Natural killer cell (primary cell): Measurements from ENCODE around the gene FNDC3B. TPM values are rescaled to one million over a fixed set of nuclear protein-coding genes. Genes with fewer than 3 reads are reported as not detected.

Experiments
- ATAC-seq, 3 donors: fragments of 150-1000 bp in 2 of 3; fragments of 200-7000 bp in 1 of 3; cut with Tn5 transposase; 1 replicate in 1 of 3; 2 replicates in 2 of 3; pipeline ENCODE4 v1.10.0; 2021; ENCODE audit warnings: mild to moderate bottlenecking in 2 of 3, moderate library complexity in 2 of 3
- DNase-seq, 2 donors: peaks; one replicate each; pipeline versions ENCODE4 v3.0.0 to v3.0.0-alpha.2; 2013 to 2021; ENCODE audit warnings: mixed read lengths in 1 of 2
- H3K27ac ChIP-seq: one replicate; pipeline ENCODE4 v1.5.1; 2013; ENCODE audit warnings: mild to moderate bottlenecking, low read length
- H3K27me3 ChIP-seq: one replicate; pipeline ENCODE4 v1.6.1; 2013; ENCODE audit warnings: low read length; ENCODE audit not compliant: control insufficient read depth, insufficient read depth
- H3K36me3 ChIP-seq: one replicate; pipeline ENCODE4 v1.6.1; 2013; ENCODE audit warnings: low read length; ENCODE audit not compliant: control insufficient read depth, insufficient read depth
- H3K4me1 ChIP-seq: one replicate; pipeline ENCODE4 v1.6.1; 2013; ENCODE audit warnings: low read length; ENCODE audit not compliant: control insufficient read depth, insufficient read depth
- H3K4me3 ChIP-seq: one replicate; pipeline ENCODE4 v1.5.1; 2013; ENCODE audit warnings: low read length
- H3K9me3 ChIP-seq: one replicate; pipeline ENCODE4 v1.6.1; 2013; ENCODE audit warnings: low read length; ENCODE audit not compliant: control insufficient read depth, insufficient read depth
- H3K27ac Mint-ChIP-seq, 2 donors: one replicate each; pipeline ENCODE4 v1.8.0; 2022; ENCODE audit warnings: mild to moderate bottlenecking in 2 of 2, mixed read lengths in 2 of 2, moderate library complexity in 1 of 2
- H3K27me3 Mint-ChIP-seq, 2 donors: one replicate each; pipeline ENCODE4 v1.8.0; 2022; ENCODE audit warnings: low read depth in 2 of 2, mixed read lengths in 2 of 2
- H3K36me3 Mint-ChIP-seq: one replicate; pipeline ENCODE4 v1.8.0; 2022; ENCODE audit warnings: mixed read lengths
- H3K4me1 Mint-ChIP-seq, 2 donors: one replicate each; pipeline ENCODE4 v1.8.0; 2022; ENCODE audit warnings: mixed read lengths in 2 of 2
- H3K4me3 Mint-ChIP-seq: one replicate; pipeline ENCODE4 v1.8.0; 2022; ENCODE audit warnings: mild to moderate bottlenecking, moderate library complexity, mixed read lengths
- H3K9me3 Mint-ChIP-seq, 2 donors: one replicate each; pipeline ENCODE4 v1.8.0; 2022; ENCODE audit warnings: mixed read lengths in 2 of 2
- WGBS: methylation state at CpG from one replicate; pipeline ENCODE4 v1.1.7; 2013; ENCODE audit warnings: missing lambda C conversion rate; ENCODE audit not compliant: insufficient coverage; 5-methylcytosine and 5-hydroxymethylcytosine counted together
- intact Hi-C: fragments of 100-400 bp; cut with micrococcal nuclease; formaldehyde crosslinking; loops from one replicate; pipeline ENCODE4 v1.14.2; 2022
- total RNA-seq, 4 donors: library from RNA; stranded (reverse); fragments of 120-200 nt in 1 of 4; gene quantifications; one replicate each; pipeline versions ENCODE4 v1.2.3 to v1.2.4, GENCODE V29; 2013 to 2022
- TF ChIP-seq, protein P1 (sequence below): fragments of 200-600 bp; IDR thresholded peaks from one replicate; pipeline ENCODE4 v1.8.0; 2022; ENCODE audit warnings: antibody characterized with exemption

The FNDC3B gene
- total RNA-seq, 3 donors from 2014 or later (not counting 1 experiment from before 2014, with no cell fraction given): 154 to 214 (median 206) TPM

DNA sequence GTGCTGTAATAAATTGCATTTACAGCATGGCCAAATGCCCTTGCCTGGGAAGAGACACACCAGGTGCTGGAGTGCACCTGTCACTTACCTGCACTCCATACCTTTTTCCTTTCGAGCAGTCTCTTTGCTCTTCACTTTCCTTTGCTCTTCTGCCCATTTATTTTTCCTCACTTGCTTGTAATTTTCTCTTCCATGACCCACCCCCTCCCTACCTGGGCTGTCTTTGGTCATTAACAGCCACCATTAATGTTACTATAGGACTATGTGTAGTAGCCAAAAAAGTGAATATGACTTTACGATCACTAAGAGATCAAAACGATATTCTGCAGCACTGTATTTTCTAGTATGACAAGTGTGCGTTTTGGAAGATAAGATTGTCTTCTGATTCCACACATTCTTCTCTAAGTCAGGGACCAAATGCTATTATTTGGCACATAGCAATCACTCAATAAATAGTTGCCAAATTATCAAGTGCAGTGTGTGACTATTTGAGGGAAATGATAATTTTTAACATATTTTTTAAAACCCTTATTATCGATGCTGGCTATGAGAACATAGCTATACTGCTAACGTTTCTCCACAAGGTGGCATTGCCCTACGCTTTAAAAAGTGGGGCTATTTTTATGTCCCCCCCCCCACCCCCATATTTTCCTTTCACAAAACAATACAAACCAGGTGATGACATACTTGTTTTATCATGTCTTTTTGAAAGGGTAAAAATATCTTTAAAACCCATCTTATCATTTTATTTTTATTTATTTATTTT is 294.5 kb downstream of the FNDC3B start:
- Histone ChIP-seq H3K27ac (no peak overlapping the region), H3K4me1 (no peaks in the 10 kb centered on the region), H3K36me3 (peaks cover 58% of the 10 kb centered on the region), H3K9me3 (no peaks in the 10 kb centered on the region), H3K4me3 (no peak overlapping the region), H3K27me3 (no peaks in the 10 kb centered on the region)
- H3K4me3 Mint-ChIP-seq: no peak overlapping the region
- no peak for DNase-seq
- H3K4me1 Mint-ChIP-seq: peaks cover 8 to 11% of the 10 kb centered on the region in 2 donors
- H3K27ac Mint-ChIP-seq: peak overlapping the region; percentile 18 to 35
- no peaks in the 10 kb centered on the region for H3K9me3 Mint-ChIP-seq
- ATAC-seq: no peak
- 97% methylated on average over 7 of the region's 7 CpGs for WGBS
- intact Hi-C loops: loop anchor here (2.0 kb wide), 1 partner anchor 143 kb away; no protein-coding TSS in a partner anchor
- no peaks in the 10 kb centered on the region for H3K27me3 Mint-ChIP-seq
- TF ChIP-seq, protein P1, sequence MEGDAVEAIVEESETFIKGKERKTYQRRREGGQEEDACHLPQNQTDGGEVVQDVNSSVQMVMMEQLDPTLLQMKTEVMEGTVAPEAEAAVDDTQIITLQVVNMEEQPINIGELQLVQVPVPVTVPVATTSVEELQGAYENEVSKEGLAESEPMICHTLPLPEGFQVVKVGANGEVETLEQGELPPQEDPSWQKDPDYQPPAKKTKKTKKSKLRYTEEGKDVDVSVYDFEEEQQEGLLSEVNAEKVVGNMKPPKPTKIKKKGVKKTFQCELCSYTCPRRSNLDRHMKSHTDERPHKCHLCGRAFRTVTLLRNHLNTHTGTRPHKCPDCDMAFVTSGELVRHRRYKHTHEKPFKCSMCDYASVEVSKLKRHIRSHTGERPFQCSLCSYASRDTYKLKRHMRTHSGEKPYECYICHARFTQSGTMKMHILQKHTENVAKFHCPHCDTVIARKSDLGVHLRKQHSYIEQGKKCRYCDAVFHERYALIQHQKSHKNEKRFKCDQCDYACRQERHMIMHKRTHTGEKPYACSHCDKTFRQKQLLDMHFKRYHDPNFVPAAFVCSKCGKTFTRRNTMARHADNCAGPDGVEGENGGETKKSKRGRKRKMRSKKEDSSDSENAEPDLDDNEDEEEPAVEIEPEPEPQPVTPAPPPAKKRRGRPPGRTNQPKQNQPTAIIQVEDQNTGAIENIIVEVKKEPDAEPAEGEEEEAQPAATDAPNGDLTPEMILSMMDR: no peak
- peaks cover 19% of the 10 kb centered on the region for H3K36me3 Mint-ChIP-seq

DNA sequence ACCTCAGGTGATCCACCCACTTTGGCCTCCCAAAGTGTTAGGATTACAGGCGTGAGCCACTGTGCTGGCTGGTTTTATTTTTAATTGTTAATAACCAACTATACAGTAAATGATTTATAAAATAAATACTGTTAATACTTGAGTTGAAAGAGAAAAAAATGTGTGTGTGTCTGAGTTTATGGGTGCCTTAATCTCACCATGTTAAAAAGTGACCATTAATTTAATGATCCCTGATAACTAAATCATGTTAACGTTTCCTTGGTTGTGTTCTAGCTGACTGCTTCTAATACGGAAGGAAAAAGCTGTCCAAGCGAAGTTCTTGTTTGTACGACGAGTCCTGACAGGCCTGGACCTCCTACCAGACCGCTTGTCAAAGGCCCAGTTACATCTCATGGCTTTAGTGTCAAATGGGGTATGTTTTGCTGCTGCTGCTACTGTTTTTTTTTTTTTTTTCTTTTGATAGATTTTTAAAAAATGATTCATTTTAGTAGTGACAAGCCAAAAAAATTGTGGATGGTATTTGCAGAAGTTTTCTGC is 295.4 kb downstream of the FNDC3B start:
- no peak for DNase-seq

DNA sequence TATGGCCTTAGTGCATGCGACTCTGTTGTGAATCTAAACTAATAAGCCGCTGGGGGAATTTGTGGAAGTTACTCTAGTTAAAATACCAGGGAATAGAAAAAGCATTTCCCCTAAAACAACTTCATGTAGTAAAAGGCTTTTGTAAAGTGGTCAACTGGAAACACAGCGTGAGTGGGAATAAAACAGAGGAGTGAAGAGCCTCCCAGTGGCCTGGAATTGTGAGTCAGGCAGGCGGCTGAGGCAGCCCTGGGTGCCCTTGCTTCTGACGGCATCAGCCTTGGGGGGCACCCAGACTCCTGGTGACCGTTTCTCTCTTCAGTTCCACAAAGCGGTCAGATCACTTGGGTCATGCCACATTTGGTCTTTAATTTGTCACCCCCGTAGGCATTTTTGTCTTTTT is 300.5 kb downstream of the FNDC3B start:
- intact Hi-C loops: loop anchor here (2.0 to 5.0 kb wide), 2 partner anchors 303 to 505 kb away; partner anchors contain the start of gene FNDC3B
- no peak for ATAC-seq
- 96% methylated on average over 8 of the region's 8 CpGs for WGBS

More for the DNA sequence above, 295.4 kb downstream of the FNDC3B start:
- WGBS: 97% methylated on average over 6 of the region's 7 CpGs
- no peak for ATAC-seq
- no peaks in the 10 kb centered on the region for H3K27me3 ChIP-seq
- Mint-ChIP-seq H3K4me1 (peaks cover 8 to 11% of the 10 kb centered on the region in 2 donors), H3K9me3 (no peaks in the 10 kb centered on the region), H3K27ac (no peak overlapping the region), H3K4me3 (no peak overlapping the region), H3K27me3 (no peaks in the 10 kb centered on the region), H3K36me3 (peaks cover 13% of the 10 kb centered on the region)
- TF ChIP-seq, protein P1: no peak
- no peak overlapping the region for H3K4me3 ChIP-seq
- H3K9me3 ChIP-seq: no peaks in the 10 kb centered on the region
- no peaks in the 10 kb centered on the region for H3K4me1 ChIP-seq
- intact Hi-C loops: no loop called here
- H3K36me3 ChIP-seq: peaks cover 57% of the 10 kb centered on the region
- no peak overlapping the region for H3K27ac ChIP-seq

More for the DNA sequence above, 300.5 kb downstream of the FNDC3B start:
- H3K36me3 Mint-ChIP-seq: peaks cover 17% of the 10 kb centered on the region
- Histone ChIP-seq H3K4me1 (no peaks in the 10 kb centered on the region), H3K4me3 (no peak overlapping the region), H3K36me3 (peaks cover 74% of the 10 kb centered on the region), H3K27ac (no peak overlapping the region), H3K9me3 (no peaks in the 10 kb centered on the region), H3K27me3 (no peaks in the 10 kb centered on the region)
- H3K4me3 Mint-ChIP-seq: no peak overlapping the region
- no peaks in the 10 kb centered on the region for H3K9me3 Mint-ChIP-seq
- TF ChIP-seq, protein P1: no peak
- H3K4me1 Mint-ChIP-seq: peaks cover 5 to 9% of the 10 kb centered on the region in 2 donors
- DNase-seq: no peak
- no peaks in the 10 kb centered on the region for H3K27me3 Mint-ChIP-seq
- H3K27ac Mint-ChIP-seq: no peak overlapping the region
